ENCODE results near the gene ARHGAP23.

DNA sequence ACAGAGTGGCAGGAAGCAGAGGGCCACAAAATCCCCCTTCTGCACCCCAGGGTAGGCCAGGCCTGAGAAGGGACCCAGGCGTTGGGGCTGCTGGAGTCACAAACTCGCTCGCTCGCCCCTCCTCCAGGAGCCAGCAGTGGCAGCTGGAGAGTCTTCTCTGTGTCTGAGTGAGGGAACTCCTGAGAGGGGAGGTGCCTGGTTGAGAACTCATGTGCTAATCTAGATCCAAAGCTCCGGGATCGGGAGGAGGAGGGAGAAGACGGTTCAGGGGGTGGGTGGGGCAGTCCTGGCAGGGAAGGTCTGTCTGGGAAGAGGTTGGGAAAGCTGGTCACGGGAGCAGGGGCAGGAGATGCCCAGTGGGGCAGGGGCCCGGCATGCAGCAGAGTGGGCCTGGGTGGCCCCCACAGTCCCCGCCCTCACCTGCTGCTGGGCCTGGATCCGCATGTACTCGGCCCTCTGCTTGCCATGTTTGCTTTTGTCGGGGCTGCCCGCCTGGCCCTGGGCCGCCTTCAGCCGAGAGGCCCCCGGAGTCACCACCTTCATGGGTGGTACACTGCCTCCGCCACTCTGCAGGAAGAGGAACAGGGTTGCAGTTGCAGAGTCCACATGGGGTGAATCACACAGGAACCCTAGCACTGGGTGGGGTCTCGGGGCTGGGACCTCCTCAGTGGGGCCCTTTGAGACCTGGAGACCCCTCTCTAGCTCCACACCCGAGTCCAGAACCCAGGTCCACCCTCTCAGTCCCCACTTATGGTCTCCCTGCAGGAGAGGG lies 115.3 kb downstream of the ARHGAP23 start:
- TF ChIP-seq, protein P1, sequence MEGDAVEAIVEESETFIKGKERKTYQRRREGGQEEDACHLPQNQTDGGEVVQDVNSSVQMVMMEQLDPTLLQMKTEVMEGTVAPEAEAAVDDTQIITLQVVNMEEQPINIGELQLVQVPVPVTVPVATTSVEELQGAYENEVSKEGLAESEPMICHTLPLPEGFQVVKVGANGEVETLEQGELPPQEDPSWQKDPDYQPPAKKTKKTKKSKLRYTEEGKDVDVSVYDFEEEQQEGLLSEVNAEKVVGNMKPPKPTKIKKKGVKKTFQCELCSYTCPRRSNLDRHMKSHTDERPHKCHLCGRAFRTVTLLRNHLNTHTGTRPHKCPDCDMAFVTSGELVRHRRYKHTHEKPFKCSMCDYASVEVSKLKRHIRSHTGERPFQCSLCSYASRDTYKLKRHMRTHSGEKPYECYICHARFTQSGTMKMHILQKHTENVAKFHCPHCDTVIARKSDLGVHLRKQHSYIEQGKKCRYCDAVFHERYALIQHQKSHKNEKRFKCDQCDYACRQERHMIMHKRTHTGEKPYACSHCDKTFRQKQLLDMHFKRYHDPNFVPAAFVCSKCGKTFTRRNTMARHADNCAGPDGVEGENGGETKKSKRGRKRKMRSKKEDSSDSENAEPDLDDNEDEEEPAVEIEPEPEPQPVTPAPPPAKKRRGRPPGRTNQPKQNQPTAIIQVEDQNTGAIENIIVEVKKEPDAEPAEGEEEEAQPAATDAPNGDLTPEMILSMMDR (IDR thresholded peaks at IDR 0.05; ENCODE audit: extremely low read depth in 1 of 2, insufficient read depth in 1 of 2, low read depth in 1 of 2, low read length in 2 of 2) = no peak
- TF ChIP-seq, protein P2, sequence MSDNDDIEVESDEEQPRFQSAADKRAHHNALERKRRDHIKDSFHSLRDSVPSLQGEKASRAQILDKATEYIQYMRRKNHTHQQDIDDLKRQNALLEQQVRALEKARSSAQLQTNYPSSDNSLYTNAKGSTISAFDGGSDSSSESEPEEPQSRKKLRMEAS (IDR thresholded peaks at IDR 0.05; ENCODE audit: insufficient read depth, insufficient read length) = no peak
